HepG2 (cell line): ENCODE data around the gene MVP. TPM values are rescaled to one million over a fixed set of nuclear protein-coding genes. Genes with fewer than 3 reads are reported as not detected.

Experiments
- CHCHD3 ChIP-seq: sonication (generic); formaldehyde crosslinking; IDR thresholded peaks from 2 replicates; pipeline ENCODE4 v1.8.0; 2022; ENCODE audit warnings: mild to moderate bottlenecking, missing genetic modification reagents, moderate library complexity
- HMG20A ChIP-seq: IDR thresholded peaks from 2 replicates; pipeline ENCODE4 v1.6.1; 2016; ENCODE audit warnings: borderline replicate concordance
- HNRNPUL1 ChIP-seq: fragments of 200-400 bp; formaldehyde crosslinking; IDR thresholded peaks from 2 replicates; pipeline ENCODE4 v1.6.1; 2017; ENCODE audit warnings: low read depth, mild to moderate bottlenecking, low read length, moderate library complexity
- ISL2 ChIP-seq: sonication (generic); formaldehyde crosslinking; IDR thresholded peaks from 2 replicates; pipeline ENCODE4 v1.5.0; 2020; ENCODE audit warnings: missing genetic modification reagents
- MTA1 ChIP-seq: sonication (generic); formaldehyde crosslinking; IDR thresholded peaks from 2 replicates; pipeline ENCODE4 v1.4.0; 2020; ENCODE audit warnings: missing genetic modification reagents, mild to moderate bottlenecking, borderline replicate concordance
- NFE2L1 ChIP-seq: sonication (generic); formaldehyde crosslinking; IDR thresholded peaks from 2 replicates; pipeline ENCODE4 v1.4.0; 2020; ENCODE audit warnings: missing genetic modification reagents, mild to moderate bottlenecking, borderline replicate concordance
- NONO ChIP-seq, 2 experiments: fragments of 450-650 bp in 1 of 2; sonication (generic) in 1 of 2; formaldehyde crosslinking in 1 of 2; IDR thresholded peaks in 1 of 2; conservative IDR thresholded peaks in 1 of 2; 2 replicates each; pipeline versions ENCODE4 v1.6.1 to v1.8.0; 2017 to 2022; ENCODE audit warnings: mild to moderate bottlenecking in 1 of 2, missing genetic modification reagents in 1 of 2, moderate library complexity in 1 of 2
- PHB2 ChIP-seq: fragments of 450-650 bp; IDR thresholded peaks from 2 replicates; pipeline ENCODE4 v1.6.1; 2018; ENCODE audit not compliant: partially characterized antibody
- RFX1 ChIP-seq: fragments of 450-650 bp; IDR thresholded peaks from 2 replicates; pipeline ENCODE4 v1.6.1; 2017
- SPEN ChIP-seq: sonication (generic); formaldehyde crosslinking; IDR thresholded peaks from 2 replicates; pipeline ENCODE4 v1.5.1; 2020; ENCODE audit warnings: low read depth, mild to moderate bottlenecking, missing genetic modification reagents
- TARDBP ChIP-seq: sonication (generic); formaldehyde crosslinking; IDR thresholded peaks from 2 replicates; pipeline ENCODE4 v1.8.0; 2022; ENCODE audit warnings: mild to moderate bottlenecking, missing genetic modification reagents
- WIZ ChIP-seq: sonication (generic); formaldehyde crosslinking; IDR thresholded peaks from 2 replicates; pipeline ENCODE4 v1.5.1; 2020; ENCODE audit warnings: mild to moderate bottlenecking, missing genetic modification reagents
- ZFX ChIP-seq: sonication (generic); formaldehyde crosslinking; IDR thresholded peaks from 2 replicates; pipeline ENCODE4 v1.4.0; 2020; ENCODE audit warnings: mild to moderate bottlenecking, low read depth, missing genetic modification reagents, moderate library complexity
- ZMYM2 ChIP-seq: sonication (generic); formaldehyde crosslinking; IDR thresholded peaks from 2 replicates; pipeline ENCODE4 v1.8.0; 2022; ENCODE audit warnings: mild to moderate bottlenecking, missing genetic modification reagents
- ZNF343 ChIP-seq: sonication (generic); formaldehyde crosslinking; IDR thresholded peaks from 2 replicates; pipeline ENCODE4 v1.4.0; 2020; ENCODE audit warnings: mild to moderate bottlenecking, missing genetic modification reagents
- ZNF598 ChIP-seq: sonication (generic); formaldehyde crosslinking; IDR thresholded peaks from 2 replicates; pipeline ENCODE4 v1.5.1; 2020; ENCODE audit warnings: mild to moderate bottlenecking, missing genetic modification reagents, borderline replicate concordance
- ZNF747 ChIP-seq: sonication (generic); formaldehyde crosslinking; IDR thresholded peaks from 2 replicates; pipeline ENCODE4 v1.8.1; 2023; ENCODE audit warnings: missing genetic modification reagents, mild to moderate bottlenecking, borderline replicate concordance
- ZNF749 ChIP-seq: sonication (generic); formaldehyde crosslinking; IDR thresholded peaks from 2 replicates; pipeline ENCODE4 v1.8.0; 2022; ENCODE audit warnings: mild to moderate bottlenecking, missing genetic modification reagents, moderate library complexity, borderline replicate concordance
- ZNF761 ChIP-seq: sonication (generic); formaldehyde crosslinking; conservative IDR thresholded peaks from 2 replicates; pipeline ENCODE4 v1.4.0; 2020; ENCODE audit warnings: mild to moderate bottlenecking, missing genetic modification reagents
- ZNF839 ChIP-seq: sonication (generic); formaldehyde crosslinking; IDR thresholded peaks from 2 replicates; pipeline ENCODE4 v1.4.0; 2020; ENCODE audit warnings: missing genetic modification reagents, mild to moderate bottlenecking, borderline replicate concordance
- ZSCAN29 ChIP-seq: sonication (generic); formaldehyde crosslinking; conservative IDR thresholded peaks from 2 replicates; pipeline ENCODE4 v1.4.0; 2020; ENCODE audit warnings: mild to moderate bottlenecking, missing genetic modification reagents
- polyA plus RNA-seq, 8 experiments: library from polyadenylated mRNA; depleted of rRNA in 3 of 8; stranded (reverse) in 7 of 8; unstranded in 1 of 8; fragments of >200 nt; fragmentation: Illumina TruSeq in 4 of 8; extraction: Trizol in 4 of 8; gene quantifications; 2 replicates each; pipeline versions ENCODE4 v1.2.1 to v1.2.3, GENCODE V29; 2011 to 2016; ENCODE audit warnings: low read depth in 4 of 8, missing spikeins in 1 of 8, mixed read lengths in 1 of 8; ENCODE audit not compliant: insufficient read depth in 1 of 8
- total RNA-seq, 5 experiments: library from RNA; depleted of rRNA; stranded (reverse); fragments of >200 nt; fragmentation: Illumina TruSeq; extraction: Trizol; gene quantifications; 2 replicates each; pipeline ENCODE4 v1.2.3, GENCODE V29; 2016; ENCODE audit warnings: low read depth in 1 of 5
- TF ChIP-seq, protein P1 (sequence below): sonication (generic); formaldehyde crosslinking; IDR thresholded peaks from 2 replicates; pipeline ENCODE4 v1.4.0; 2020; ENCODE audit warnings: mild to moderate bottlenecking, missing genetic modification reagents
- TF ChIP-seq, protein P2 (sequence below): sonication (generic); formaldehyde crosslinking; IDR thresholded peaks from 2 replicates; pipeline ENCODE4 v1.5.0; 2020; ENCODE audit warnings: mild to moderate bottlenecking, missing genetic modification reagents
- TF ChIP-seq, protein P3 (sequence below): sonication (generic); formaldehyde crosslinking; IDR thresholded peaks from 2 replicates; pipeline ENCODE4 v1.4.0; 2020; ENCODE audit warnings: missing genetic modification reagents

Gene MVP
- total and polyA plus RNA-seq, 2 of the 13 experiments (the other 11 are each of a cell fraction or from before 2014, with no cell fraction given), result 22.9 to 43.5 TPM

DNA sequence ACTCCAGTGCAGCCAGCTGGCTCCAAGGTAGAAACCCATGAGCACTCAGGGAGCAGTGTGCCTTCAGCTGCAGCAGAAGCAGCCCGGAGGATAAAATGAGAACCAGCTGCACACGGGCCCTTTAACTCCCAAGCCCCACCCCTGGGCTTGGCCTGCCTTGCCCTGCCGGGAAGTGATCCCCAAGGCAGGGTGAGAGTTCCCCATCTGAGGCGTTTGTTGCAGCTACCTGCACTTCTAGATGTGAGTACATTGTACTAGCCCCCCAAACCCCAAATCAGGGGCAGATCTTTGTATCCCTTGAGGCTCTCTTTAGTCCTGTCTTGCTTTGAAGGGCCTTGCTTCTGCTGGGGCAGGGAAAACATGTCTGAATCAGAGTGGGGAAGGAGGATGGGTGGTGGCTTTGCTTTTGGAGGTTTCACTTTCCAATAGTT is at the start of gene MVP (continued):
- TF ChIP-seq ZSCAN29 (CRISPR knock-in tag) (0 out of 2 replicates have a peak, but pooled peaks have one; percentile 9), ZMYM2 (CRISPR knock-in tag) (no peak), TARDBP (CRISPR knock-in tag) (0 out of 2 replicates have a peak, but pooled peaks have one; percentile 23), HNRNPUL1 (no peak), ZNF839 (CRISPR knock-in tag) (no peak), ZNF749 (no peak), CHCHD3 (CRISPR knock-in tag) (no peak), ZNF761 (0 out of 2 replicates have a peak, but pooled peaks have one; percentile 26), PHB2 (no peak), ISL2 (CRISPR knock-in tag) (no peak), NFE2L1 (CRISPR knock-in tag) (no peak), ZFX (CRISPR knock-in tag) (peak; percentile 40; the same call in 1 of the 2 replicates), HMG20A (no peak), NONO (IDR thresholded peaks at IDR 0.05) (no peak), NONO (CRISPR knock-in tag; conservative IDR thresholded peaks at IDR 0.05) (0 out of 2 replicates have a peak, but pooled peaks have one; percentile 21), ZNF598 (no peak), ZNF343 (CRISPR knock-in tag) (no peak), RFX1 (no peak), MTA1 (CRISPR knock-in tag) (no peak), ZNF747 (CRISPR knock-in tag) (no peak), WIZ (CRISPR knock-in tag) (no peak), SPEN (CRISPR knock-in tag) (no peak)
- TF ChIP-seq, protein P1, sequence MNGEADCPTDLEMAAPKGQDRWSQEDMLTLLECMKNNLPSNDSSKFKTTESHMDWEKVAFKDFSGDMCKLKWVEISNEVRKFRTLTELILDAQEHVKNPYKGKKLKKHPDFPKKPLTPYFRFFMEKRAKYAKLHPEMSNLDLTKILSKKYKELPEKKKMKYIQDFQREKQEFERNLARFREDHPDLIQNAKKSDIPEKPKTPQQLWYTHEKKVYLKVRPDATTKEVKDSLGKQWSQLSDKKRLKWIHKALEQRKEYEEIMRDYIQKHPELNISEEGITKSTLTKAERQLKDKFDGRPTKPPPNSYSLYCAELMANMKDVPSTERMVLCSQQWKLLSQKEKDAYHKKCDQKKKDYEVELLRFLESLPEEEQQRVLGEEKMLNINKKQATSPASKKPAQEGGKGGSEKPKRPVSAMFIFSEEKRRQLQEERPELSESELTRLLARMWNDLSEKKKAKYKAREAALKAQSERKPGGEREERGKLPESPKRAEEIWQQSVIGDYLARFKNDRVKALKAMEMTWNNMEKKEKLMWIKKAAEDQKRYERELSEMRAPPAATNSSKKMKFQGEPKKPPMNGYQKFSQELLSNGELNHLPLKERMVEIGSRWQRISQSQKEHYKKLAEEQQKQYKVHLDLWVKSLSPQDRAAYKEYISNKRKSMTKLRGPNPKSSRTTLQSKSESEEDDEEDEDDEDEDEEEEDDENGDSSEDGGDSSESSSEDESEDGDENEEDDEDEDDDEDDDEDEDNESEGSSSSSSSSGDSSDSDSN (CRISPR knock-in tag), result peak; percentile 33; the same call in 1 of the 2 replicates
- TF ChIP-seq, protein P2, sequence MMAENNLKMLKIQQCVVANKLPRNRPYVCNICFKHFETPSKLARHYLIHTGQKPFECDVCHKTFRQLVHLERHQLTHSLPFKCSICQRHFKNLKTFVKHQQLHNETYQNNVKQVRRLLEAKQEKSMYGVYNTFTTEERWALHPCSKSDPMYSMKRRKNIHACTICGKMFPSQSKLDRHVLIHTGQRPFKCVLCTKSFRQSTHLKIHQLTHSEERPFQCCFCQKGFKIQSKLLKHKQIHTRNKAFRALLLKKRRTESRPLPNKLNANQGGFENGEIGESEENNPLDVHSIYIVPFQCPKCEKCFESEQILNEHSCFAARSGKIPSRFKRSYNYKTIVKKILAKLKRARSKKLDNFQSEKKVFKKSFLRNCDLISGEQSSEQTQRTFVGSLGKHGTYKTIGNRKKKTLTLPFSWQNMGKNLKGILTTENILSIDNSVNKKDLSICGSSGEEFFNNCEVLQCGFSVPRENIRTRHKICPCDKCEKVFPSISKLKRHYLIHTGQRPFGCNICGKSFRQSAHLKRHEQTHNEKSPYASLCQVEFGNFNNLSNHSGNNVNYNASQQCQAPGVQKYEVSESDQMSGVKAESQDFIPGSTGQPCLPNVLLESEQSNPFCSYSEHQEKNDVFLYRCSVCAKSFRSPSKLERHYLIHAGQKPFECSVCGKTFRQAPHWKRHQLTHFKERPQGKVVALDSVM (CRISPR knock-in tag), result no peak
- TF ChIP-seq, protein P3, sequence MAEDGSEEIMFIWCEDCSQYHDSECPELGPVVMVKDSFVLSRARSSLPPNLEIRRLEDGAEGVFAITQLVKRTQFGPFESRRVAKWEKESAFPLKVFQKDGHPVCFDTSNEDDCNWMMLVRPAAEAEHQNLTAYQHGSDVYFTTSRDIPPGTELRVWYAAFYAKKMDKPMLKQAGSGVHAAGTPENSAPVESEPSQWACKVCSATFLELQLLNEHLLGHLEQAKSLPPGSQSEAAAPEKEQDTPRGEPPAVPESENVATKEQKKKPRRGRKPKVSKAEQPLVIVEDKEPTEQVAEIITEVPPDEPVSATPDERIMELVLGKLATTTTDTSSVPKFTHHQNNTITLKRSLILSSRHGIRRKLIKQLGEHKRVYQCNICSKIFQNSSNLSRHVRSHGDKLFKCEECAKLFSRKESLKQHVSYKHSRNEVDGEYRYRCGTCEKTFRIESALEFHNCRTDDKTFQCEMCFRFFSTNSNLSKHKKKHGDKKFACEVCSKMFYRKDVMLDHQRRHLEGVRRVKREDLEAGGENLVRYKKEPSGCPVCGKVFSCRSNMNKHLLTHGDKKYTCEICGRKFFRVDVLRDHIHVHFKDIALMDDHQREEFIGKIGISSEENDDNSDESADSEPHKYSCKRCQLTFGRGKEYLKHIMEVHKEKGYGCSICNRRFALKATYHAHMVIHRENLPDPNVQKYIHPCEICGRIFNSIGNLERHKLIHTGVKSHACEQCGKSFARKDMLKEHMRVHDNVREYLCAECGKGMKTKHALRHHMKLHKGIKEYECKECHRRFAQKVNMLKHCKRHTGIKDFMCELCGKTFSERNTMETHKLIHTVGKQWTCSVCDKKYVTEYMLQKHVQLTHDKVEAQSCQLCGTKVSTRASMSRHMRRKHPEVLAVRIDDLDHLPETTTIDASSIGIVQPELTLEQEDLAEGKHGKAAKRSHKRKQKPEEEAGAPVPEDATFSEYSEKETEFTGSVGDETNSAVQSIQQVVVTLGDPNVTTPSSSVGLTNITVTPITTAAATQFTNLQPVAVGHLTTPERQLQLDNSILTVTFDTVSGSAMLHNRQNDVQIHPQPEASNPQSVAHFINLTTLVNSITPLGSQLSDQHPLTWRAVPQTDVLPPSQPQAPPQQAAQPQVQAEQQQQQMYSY (CRISPR knock-in tag), result no peak
